ENCODE results near the gene SLC25A38. TPM values are rescaled to one million over a fixed set of nuclear protein-coding genes. Genes with fewer than 3 reads are reported as not detected.

The SLC25A38 gene
- polyA plus RNA-seq, 1 donor from 2014 or later: 32.5 TPM

- Histone ChIP-seq H3K9ac (ENCODE audit: low read length) (no peak overlapping the region), H3K27ac (ENCODE audit: low read length) (no peak overlapping the region), H3F3A (ENCODE audit: insufficient read depth, low read length, poor library complexity, severe bottlenecking) (no peaks in the 10 kb centered on the region), H4K20me1 (ENCODE audit: insufficient read depth) (no peaks in the 10 kb centered on the region), H3K79me2 (replicated peaks; ENCODE audit: insufficient read depth, low read length) (no peaks in the 10 kb centered on the region), H3K4me2 (ENCODE audit: low read length) (no peak overlapping the region), H2AFZ (ENCODE audit: low read depth, low read length) (no peak overlapping the region), H3K9me2 (ENCODE audit: insufficient read depth, low read length) (no peaks in the 10 kb centered on the region), H3K4me3 (ENCODE audit: low read length) (no peak overlapping the region), H3K27me3 (ENCODE audit: insufficient read depth, low read depth, low read length) (no peaks in the 10 kb centered on the region), H3K36me3 (ENCODE audit: insufficient read depth, low read length) (no peaks in the 10 kb centered on the region), H3K9me3 (ENCODE audit: low read length) (no peaks in the 10 kb centered on the region)
- TF ChIP-seq CTCF (IDR thresholded peaks at IDR 0.05; ENCODE audit: poor library complexity, severe bottlenecking) (no peak), TAF1 (IDR thresholded peaks at IDR 0.05; ENCODE audit: low read depth) (no peak), SMC3 (conservative IDR thresholded peaks at IDR 0.05; ENCODE audit: poor library complexity) (no peak)
Measured at GRCh38 chr3:39346785-39347585, 36.2 kb upstream of the SLC25A38 start.

- no peaks in the 10 kb centered on the region for H3K27me3 ChIP-seq (ENCODE audit: insufficient read depth, low read depth, low read length)
- no peak overlapping the region for H3K4me2 ChIP-seq (ENCODE audit: low read length)
- H4K20me1 ChIP-seq (ENCODE audit: insufficient read depth): no peaks in the 10 kb centered on the region
- TF ChIP-seq TAF1 (IDR thresholded peaks at IDR 0.05; ENCODE audit: low read depth): no peak
- TF ChIP-seq MXI1 (conservative IDR thresholded peaks at IDR 0.05; ENCODE audit: poor library complexity, severe bottlenecking): no peak
- no peak for TF ChIP-seq CTCF (IDR thresholded peaks at IDR 0.05; ENCODE audit: poor library complexity, severe bottlenecking)
- no peak for TF ChIP-seq RAD21 (conservative IDR thresholded peaks at IDR 0.05)
- TF ChIP-seq EP300 (conservative IDR thresholded peaks at IDR 0.05; ENCODE audit: poor library complexity, severe bottlenecking): no peak
- no peak for TF ChIP-seq REST (IDR thresholded peaks at IDR 0.05; ENCODE audit: borderline replicate concordance)
- TF ChIP-seq POLR2AphosphoS5 (IDR thresholded peaks at IDR 0.05): no peak
- TF ChIP-seq EZH2 (IDR thresholded peaks at IDR 0.05; ENCODE audit: borderline replicate concordance, insufficient read depth, low read length, poor library complexity, severe bottlenecking): no peak
- TF ChIP-seq SMC3 (conservative IDR thresholded peaks at IDR 0.05; ENCODE audit: poor library complexity): no peak
- H3K27ac ChIP-seq (ENCODE audit: low read length): no peak overlapping the region
- no peaks in the 10 kb centered on the region for H3K79me2 ChIP-seq (replicated peaks; ENCODE audit: insufficient read depth, low read length)
- H3F3A ChIP-seq (ENCODE audit: insufficient read depth, low read length, poor library complexity, severe bottlenecking): no peaks in the 10 kb centered on the region
- H3K9me2 ChIP-seq (ENCODE audit: insufficient read depth, low read length): no peaks in the 10 kb centered on the region
- H2AFZ ChIP-seq (ENCODE audit: low read depth, low read length): no peak overlapping the region
- no peaks in the 10 kb centered on the region for H3K9me3 ChIP-seq (ENCODE audit: low read length)
- H3K4me3 ChIP-seq (ENCODE audit: low read length): no peak overlapping the region
- H3K36me3 ChIP-seq (ENCODE audit: insufficient read depth, low read length): no peaks in the 10 kb centered on the region
- no peak overlapping the region for H3K9ac ChIP-seq (ENCODE audit: low read length)
Measured at GRCh38 chr3:39347586-39347876, 35.6 kb upstream of the SLC25A38 start.

All from neural cell (in vitro differentiated cells).